ENCODE results near the gene DCHS2.
A peak's percentile ranks its signal among the peaks of the same experiment; 100 is the strongest.

The DCHS2 gene

GRCh38 chr4:154491341-154492271 is at the start of gene DCHS2:
Gene DCHS2 (minus strand): TSS chr4:154491799. CDS start chr4:154491355, 444 bp downstream.
- DNase-seq (ENCODE audit: low spot score): peak; percentile 35

- DNase-seq (ENCODE audit: low spot score): no peak
Measured at GRCh38 chr4:154534296-154534695, 42.7 kb upstream of the DCHS2 start.

DNA sequence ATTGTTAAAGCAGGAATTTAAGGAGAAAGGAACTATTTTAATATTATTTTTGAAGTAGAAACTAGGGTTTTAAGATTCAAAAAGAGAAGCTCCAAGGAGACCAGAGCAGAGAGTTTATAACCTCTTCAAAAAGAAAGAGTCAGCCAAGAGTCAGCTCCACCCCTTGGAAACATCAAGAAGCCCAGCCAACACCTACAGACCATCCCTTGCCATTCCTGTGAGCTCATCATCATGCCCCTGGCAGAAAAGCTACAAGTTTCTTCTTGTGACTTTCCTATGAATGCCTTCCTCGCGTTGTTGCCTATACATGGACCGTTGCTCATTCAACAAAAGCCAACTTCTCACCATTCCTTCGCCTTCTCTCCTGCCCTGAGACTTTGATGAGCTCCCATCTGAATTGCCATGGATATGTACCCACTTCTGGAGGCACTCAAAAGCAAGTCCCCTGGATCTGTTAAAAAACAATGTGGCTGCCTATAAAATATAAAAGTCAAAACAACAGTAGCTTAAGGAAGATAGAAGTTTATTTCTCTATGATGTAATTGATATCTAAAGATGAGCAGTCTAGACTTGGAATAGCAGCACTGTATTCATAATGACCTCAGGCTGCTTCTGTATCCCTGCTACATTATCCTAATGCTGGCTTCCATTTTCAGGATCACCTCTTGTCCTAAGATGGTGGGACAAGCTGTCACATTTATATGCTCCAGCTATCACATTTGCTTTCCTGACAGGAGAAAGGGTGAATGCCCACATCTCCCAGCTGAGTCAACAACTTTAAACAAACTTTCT is 38.3 kb upstream of the DCHS2 start:
- no peak for DNase-seq (ENCODE audit: low spot score)

DNA sequence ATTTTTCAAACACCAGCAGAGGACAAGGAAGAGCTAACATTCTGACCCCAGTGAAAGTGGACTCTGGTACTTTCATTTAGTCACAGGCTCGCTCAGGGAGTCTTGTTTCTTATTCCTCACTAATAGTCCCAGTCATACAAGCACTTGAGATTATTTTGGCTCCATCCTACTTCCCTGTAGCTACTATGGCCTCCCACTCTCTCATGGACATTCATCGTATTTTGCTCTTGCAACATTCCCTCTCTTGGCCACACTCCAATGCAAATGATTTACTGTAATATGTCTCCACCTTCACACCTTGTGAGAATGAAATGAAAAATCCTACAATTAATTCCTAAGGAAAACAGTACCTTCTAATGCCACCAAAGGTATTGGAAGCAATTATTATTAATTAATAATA is 37.3 kb upstream of the DCHS2 start:
- no peak for DNase-seq (ENCODE audit: low spot score)

DNA sequence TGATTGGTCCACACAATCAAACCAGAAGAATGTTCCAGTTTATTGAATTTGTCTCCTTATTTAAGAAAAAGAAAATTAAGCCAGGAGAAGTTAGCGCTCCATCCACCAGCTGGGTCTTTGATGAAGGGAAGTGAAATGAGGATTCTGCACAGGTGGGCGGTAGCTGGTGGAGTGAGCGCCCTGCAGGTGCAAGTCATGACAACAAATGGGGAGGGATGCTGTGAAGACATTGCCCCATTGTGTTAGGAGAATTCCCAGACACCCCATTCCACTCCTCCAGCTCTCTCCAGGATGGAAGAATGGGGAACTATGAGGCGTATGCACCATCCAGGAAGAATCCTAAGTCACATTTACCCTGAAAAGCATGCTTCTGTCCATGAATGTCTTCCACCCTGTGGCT is 35.7 kb upstream of the DCHS2 start:
- DNase-seq (ENCODE audit: low spot score): no peak

GRCh38 chr4:154526151-154526550 is 34.6 kb upstream of the DCHS2 start:
- DNase-seq (ENCODE audit: low spot score): no peak

GRCh38 chr4:154521607-154522006 is 30.0 kb upstream of the DCHS2 start:
- DNase-seq (ENCODE audit: low spot score): no peak

DNA sequence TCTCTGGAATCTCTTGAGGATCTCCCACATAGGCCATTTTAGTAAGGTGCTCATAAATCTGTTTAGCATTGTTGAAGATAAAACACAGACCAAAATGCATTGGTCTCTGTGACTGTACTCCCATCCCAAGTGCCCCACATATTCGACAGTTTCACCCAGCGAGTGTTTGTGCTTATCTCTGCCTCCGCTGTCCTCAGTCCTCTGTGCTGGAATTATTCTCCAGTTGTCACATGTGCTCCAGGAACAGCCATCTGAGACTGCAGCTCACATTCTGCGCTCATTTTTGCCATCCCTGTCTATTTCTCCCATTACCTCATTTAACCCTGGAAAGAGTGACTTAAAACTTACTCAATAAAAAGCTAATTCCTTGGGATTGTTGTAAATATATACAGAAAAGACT is 27.6 kb upstream of the DCHS2 start:
- DNase-seq (ENCODE audit: low spot score): no peak

GRCh38 chr4:154517591-154517990 is 26.0 kb upstream of the DCHS2 start:
- DNase-seq (ENCODE audit: low spot score): no peak

- DNase-seq (ENCODE audit: low spot score): no peak
Measured at GRCh38 chr4:154516318-154517029, 24.9 kb upstream of the DCHS2 start.

GRCh38 chr4:154511981-154512380 is 20.4 kb upstream of the DCHS2 start:
- no peak for DNase-seq (ENCODE audit: low spot score)

DNA sequence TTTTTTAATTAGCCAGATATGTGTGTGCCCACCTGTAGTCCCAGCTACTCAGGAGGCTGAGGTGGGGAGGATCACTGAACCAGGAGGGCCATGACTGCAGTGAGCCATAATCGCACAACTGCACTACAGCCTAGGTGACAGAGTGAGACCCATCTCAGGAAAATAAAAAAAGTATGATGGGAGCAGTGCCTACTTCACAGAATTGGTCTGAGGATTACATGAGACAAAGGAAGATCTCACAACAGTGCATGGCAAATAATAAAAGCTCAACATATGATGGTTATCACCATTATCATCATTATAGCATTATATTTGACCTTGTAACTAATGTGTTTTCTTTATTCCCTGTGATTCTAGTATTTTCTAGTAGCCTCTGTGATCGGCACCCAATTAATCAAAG is 19.9 kb upstream of the DCHS2 start:
- no peak for DNase-seq (ENCODE audit: low spot score)

DNA sequence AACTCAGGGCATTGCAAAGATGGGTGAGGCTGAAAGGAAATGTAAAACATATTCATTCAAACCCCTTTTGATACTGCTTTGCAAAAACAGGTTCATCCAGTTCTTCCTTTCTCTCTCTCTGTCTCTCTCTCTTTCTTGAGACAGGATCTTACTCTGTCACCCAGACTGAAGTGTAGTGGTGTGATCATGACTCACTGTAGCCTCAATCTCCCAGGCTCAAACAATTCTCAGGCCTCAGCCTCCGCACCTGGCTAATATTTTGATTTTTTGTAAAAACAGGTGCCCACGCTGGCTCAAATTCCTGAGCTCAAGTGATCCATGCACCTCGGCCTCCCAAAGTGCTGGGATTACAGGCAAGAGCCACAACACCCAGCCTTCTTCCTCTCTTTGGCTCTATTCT is 15.6 kb upstream of the DCHS2 start:
- DNase-seq (ENCODE audit: low spot score): peak; percentile 87

DNA sequence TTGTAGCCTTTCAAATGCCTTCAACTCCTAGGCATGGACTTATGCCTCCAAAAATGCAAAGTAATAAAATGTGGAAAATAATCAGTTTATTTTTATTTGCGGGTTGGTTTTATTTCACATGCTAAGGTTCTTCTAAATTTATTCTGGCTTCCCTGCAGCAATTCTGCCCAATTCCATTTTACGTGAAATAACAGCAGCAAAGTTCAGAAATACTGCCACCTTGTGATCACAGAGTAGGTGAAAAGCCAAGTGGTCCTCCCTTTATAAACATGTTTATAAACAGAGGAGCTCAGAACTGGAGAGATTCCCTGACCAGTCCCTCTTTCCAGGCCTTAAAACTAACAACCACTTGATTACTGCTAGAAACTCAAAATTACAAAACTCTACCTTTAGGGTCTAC is 14.7 kb upstream of the DCHS2 start:
- DNase-seq (ENCODE audit: low spot score): peak; percentile 39

- peak; percentile 48 for DNase-seq (ENCODE audit: low spot score)
Measured at GRCh38 chr4:154503598-154503997, 12.0 kb upstream of the DCHS2 start.

- DNase-seq (ENCODE audit: low spot score): no peak
Measured at GRCh38 chr4:154502111-154502510, 10.5 kb upstream of the DCHS2 start.

DNA sequence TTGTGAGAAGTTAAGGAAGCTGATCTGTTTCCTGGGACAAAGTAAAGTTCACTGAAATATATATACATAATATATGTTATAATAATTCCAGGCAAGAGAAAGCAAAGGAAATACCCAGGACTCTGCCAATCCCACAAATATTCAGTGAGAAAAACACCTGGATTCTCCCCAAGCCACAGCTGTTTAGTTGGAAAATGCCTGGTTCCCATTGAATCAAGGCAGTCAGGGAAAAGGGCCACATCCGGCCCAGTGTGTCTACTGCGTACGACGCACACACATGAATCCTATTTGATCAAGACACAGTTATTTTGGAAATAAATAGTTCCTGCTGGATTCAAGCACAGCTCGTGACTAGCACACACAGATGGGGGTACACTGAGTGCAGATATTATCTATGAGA is 6.3 kb upstream of the DCHS2 start:
- DNase-seq (ENCODE audit: low spot score): no peak

DNA sequence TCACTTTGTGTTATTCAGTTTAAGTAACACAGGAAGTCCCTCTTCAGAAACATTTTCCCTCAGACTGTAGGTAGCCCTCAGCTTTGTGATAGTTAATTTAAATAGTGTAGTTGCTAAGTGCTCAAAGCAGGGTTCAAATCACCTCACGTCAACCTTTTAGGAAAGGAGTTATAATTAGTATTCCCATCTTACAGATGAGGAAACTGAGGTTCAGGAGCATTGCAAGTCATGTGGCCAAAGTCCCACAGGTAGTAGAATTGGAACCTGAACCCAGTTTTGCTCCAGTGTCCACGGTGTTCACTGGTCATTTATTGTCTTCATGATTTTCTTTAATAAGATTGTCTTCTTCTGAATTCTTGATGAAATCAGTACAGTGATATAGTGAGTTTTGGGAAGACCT is 4.3 kb upstream of the DCHS2 start:
- no peak for DNase-seq (ENCODE audit: low spot score)

GRCh38 chr4:154492288-154492687 is 689 bp upstream of the DCHS2 start:
- DNase-seq (ENCODE audit: low spot score): no peak

- DNase-seq (ENCODE audit: low spot score): peak; percentile 6
Measured at GRCh38 chr4:154490583-154491340, 837 bp downstream of the DCHS2 start.

- DNase-seq (ENCODE audit: low spot score): no peak
Measured at GRCh38 chr4:154490234-154490582, 1.4 kb downstream of the DCHS2 start.

Measured in kidney tubule cell (primary cell).